Fibroblast of lung (primary cell): Measurements from ENCODE around the gene TEX29. TPM values are rescaled to one million over a fixed set of nuclear protein-coding genes. Genes with fewer than 3 reads are reported as not detected.

Experiments used
- DNase-seq, 2 donors: peaks; one replicate each; pipeline versions ENCODE4 v3.0.0 to v3.0.0-alpha.2; 2010; ENCODE audit warnings: low read depth in 2 of 2
- H2AFZ ChIP-seq: 2 replicates; pipeline ENCODE4 v1.5.1; 2012; ENCODE audit warnings: low read length, control low read depth, inconsistent platforms
- H3K27ac ChIP-seq: 2 replicates; pipeline ENCODE4 v1.5.1; 2011; ENCODE audit warnings: low read length, control low read depth; ENCODE audit not compliant: insufficient read depth
- H3K27me3 ChIP-seq: 2 replicates; pipeline ENCODE4 v1.5.1; 2011; ENCODE audit warnings: mild to moderate bottlenecking, low read length; ENCODE audit not compliant: control insufficient read depth, insufficient read depth
- H3K36me3 ChIP-seq: 2 replicates; pipeline ENCODE4 v1.5.1; 2011; ENCODE audit warnings: low read length; ENCODE audit not compliant: control insufficient read depth, insufficient read depth
- H3K4me1 ChIP-seq: 2 replicates; pipeline ENCODE4 v1.5.1; 2011; ENCODE audit warnings: low read length; ENCODE audit not compliant: control insufficient read depth, insufficient read depth; ENCODE audit errors: extremely low read depth
- H3K4me2 ChIP-seq: 2 replicates; pipeline ENCODE4 v1.5.1; 2011; ENCODE audit warnings: low read length, control low read depth; ENCODE audit not compliant: insufficient read depth; ENCODE audit errors: extremely low read depth
- H3K4me3 ChIP-seq, 4 experiments: fragments of 200-600 bp in 1 of 4; sonication (generic) in 1 of 4; replicated peaks in 1 of 4; 2 replicates each; pipeline ENCODE4 v1.5.1; 2011 to 2016; ENCODE audit warnings: low read length in 4 of 4, low read depth in 3 of 4, mild to moderate bottlenecking in 3 of 4, control low read depth in 2 of 4, inconsistent platforms in 1 of 4, mixed read lengths in 1 of 4; ENCODE audit not compliant: insufficient read depth in 1 of 4; ENCODE audit errors: control extremely low read depth in 1 of 4
- H3K79me2 ChIP-seq: 2 replicates; pipeline ENCODE4 v1.5.1; 2012; ENCODE audit warnings: mild to moderate bottlenecking, low read length, inconsistent platforms; ENCODE audit not compliant: control insufficient read depth, insufficient read depth
- H3K9ac ChIP-seq: 2 replicates; pipeline ENCODE4 v1.5.1; 2011; ENCODE audit warnings: mild to moderate bottlenecking, low read length, control low read depth; ENCODE audit not compliant: insufficient read depth
- H3K9me3 ChIP-seq: 2 replicates; pipeline ENCODE4 v1.5.1; 2012; ENCODE audit warnings: low read depth, low read length; ENCODE audit not compliant: control insufficient read depth, insufficient read depth
- H4K20me1 ChIP-seq: 2 replicates; pipeline ENCODE4 v1.5.1; 2011; ENCODE audit warnings: low read length; ENCODE audit not compliant: control insufficient read depth, insufficient read depth; ENCODE audit errors: extremely low read depth
- CTCF ChIP-seq, 2 donors: IDR thresholded peaks in 1 of 2; conservative IDR thresholded peaks in 1 of 2; 1 replicate in 1 of 2; 2 replicates in 1 of 2; pipeline ENCODE4 v1.5.1; 2011 to 2012; ENCODE audit warnings: low read length in 2 of 2, control low read depth in 1 of 2, inconsistent platforms in 1 of 2, low read depth in 1 of 2, mild to moderate bottlenecking in 1 of 2
- EZH2 ChIP-seq: IDR thresholded peaks from 2 replicates; pipeline ENCODE4 v1.5.1; 2012; ENCODE audit warnings: low read length, control low read depth, mild to moderate bottlenecking; ENCODE audit errors: missing control alignments
- polyA plus RNA-seq, 2 donors: library from polyadenylated mRNA; depleted of rRNA in 1 of 2; stranded (reverse) in 1 of 2; unstranded in 1 of 2; fragments of >200 nt; gene quantifications; 2 replicates each; pipeline ENCODE4 v1.2.1, GENCODE V29; 2011 to 2012; ENCODE audit warnings: missing spikeins in 1 of 2
- total RNA-seq: library from RNA; depleted of rRNA; stranded (reverse); fragments of >200 nt; gene quantifications from 2 replicates; pipeline ENCODE4 v1.2.1, GENCODE V29; 2014

The TEX29 gene
- total and polyA plus RNA-seq, 2 donors (not counting 1 experiment from before 2014, with no cell fraction given) = 0.66 to 1.7 TPM

GRCh38 chr13:111341886-111342285 is 21.4 kb downstream of the TEX29 start:
- Histone ChIP-seq H3K27me3 (no peaks in the 10 kb centered on the region), H3K4me2 (no peak overlapping the region), H3K4me3 (no peak overlapping the region), H4K20me1 (no peaks in the 10 kb centered on the region), H3K4me1 (peaks cover 4% of the 10 kb centered on the region), H3K9ac (no peak overlapping the region), H3K79me2 (no peaks in the 10 kb centered on the region), H2AFZ (no peak overlapping the region), H3K27ac (no peak overlapping the region), H3K36me3 (no peaks in the 10 kb centered on the region), H3K9me3 (no peaks in the 10 kb centered on the region)
- DNase-seq = no peak
- TF ChIP-seq CTCF (conservative IDR thresholded peaks at IDR 0.05 in 1 of 2, IDR thresholded peaks at IDR 0.05 in 1 of 2; ENCODE audit: low read depth in 1 of 2, low read length in 2 of 2) (no peak), EZH2 (no peak)

- Histone ChIP-seq H3K27ac (no peak overlapping the region), H3K9ac (no peak overlapping the region), H3K4me2 (no peak overlapping the region)
These were observed 22.3 kb downstream of the TEX29 start for GRCh38 chr13:111342721-111343120.

GRCh38 chr13:111343186-111343805 is 22.9 kb downstream of the TEX29 start:
- no peaks in the 10 kb centered on the region for H3K36me3 ChIP-seq
- no peaks in the 10 kb centered on the region for H3K79me2 ChIP-seq
- H3K27me3 ChIP-seq = no peaks in the 10 kb centered on the region
- H2AFZ ChIP-seq = no peak overlapping the region
- no peak overlapping the region for H3K4me2 ChIP-seq
- DNase-seq = no peak
- H3K27ac ChIP-seq = no peak overlapping the region
- no peaks in the 10 kb centered on the region for H4K20me1 ChIP-seq
- no peaks in the 10 kb centered on the region for H3K9me3 ChIP-seq
- H3K4me3 ChIP-seq = no peak overlapping the region
- H3K4me1 ChIP-seq = no peaks in the 10 kb centered on the region
- no peak overlapping the region for H3K9ac ChIP-seq
- TF ChIP-seq EZH2 (no peak), CTCF (conservative IDR thresholded peaks at IDR 0.05 in 1 of 2, IDR thresholded peaks at IDR 0.05 in 1 of 2; ENCODE audit: low read depth in 1 of 2, low read length in 2 of 2) (no peak)

More at GRCh38 chr13:111342721-111343120, 22.3 kb downstream of the TEX29 start:
- H3K36me3 ChIP-seq = no peaks in the 10 kb centered on the region
- H4K20me1 ChIP-seq = no peaks in the 10 kb centered on the region
- H3K4me1 ChIP-seq = no peaks in the 10 kb centered on the region
- no peak for TF ChIP-seq EZH2
- TF ChIP-seq CTCF (conservative IDR thresholded peaks at IDR 0.05 in 1 of 2, IDR thresholded peaks at IDR 0.05 in 1 of 2; ENCODE audit: low read depth in 1 of 2, low read length in 2 of 2) = no peak
- H3K4me3 ChIP-seq = no peak overlapping the region
- no peak for DNase-seq
- H3K9me3 ChIP-seq = no peaks in the 10 kb centered on the region
- H3K79me2 ChIP-seq = no peaks in the 10 kb centered on the region
- no peaks in the 10 kb centered on the region for H3K27me3 ChIP-seq
- no peak overlapping the region for H2AFZ ChIP-seq
